GM12878 (cell line): Measurements from ENCODE around the gene OPCML. TPM values are rescaled to one million over a fixed set of nuclear protein-coding genes. Genes with fewer than 3 reads are reported as not detected.
A peak's percentile ranks its signal among the peaks of the same experiment; 100 is the strongest.

Source experiments
- ATAC-seq: fragments of 200-7000 bp; cut with Tn5 transposase; 3 replicates; pipeline ENCODE4 v1.9.1; 2020; ENCODE audit warnings: mild to moderate bottlenecking, moderate library complexity
- BruUV-seq: library from RNA; stranded (reverse); fragments of 400-500 nt; replicated peaks from 2 replicates; lab custom pipeline; 2021; lab: Mats Ljungman, UMichigan
- CTCF ChIA-PET: fragments of 300-600 bp; sonication (Branson Sonifier 250); formaldehyde crosslinking; extraction: SDS; loops from one replicate; lab custom pipeline; 2021; ENCODE audit warnings: inconsistent platforms; lab: Yijun Ruan, JAX
- POLR2A ChIA-PET: fragments of 350-600 bp; formaldehyde crosslinking; extraction: SDS; loops from one replicate; lab custom pipeline; 2021; ENCODE audit warnings: inconsistent platforms; lab: Charles Lee
- RAD21 ChIA-PET: fragments of 300-600 bp; sonication (Branson Sonifier 250); formaldehyde crosslinking; loops from one replicate; lab custom pipeline; 2023; ENCODE audit warnings: antibody characterized with exemption; ENCODE audit not compliant: unreplicated experiment; lab: Charles Lee
- SMC1A ChIA-PET: fragments of 300-600 bp; sonication (Branson Sonifier 250); formaldehyde crosslinking; loops from one replicate; lab custom pipeline; 2023; ENCODE audit not compliant: unreplicated experiment, uncharacterized antibody; lab: Charles Lee
- DNase-seq: peaks from one replicate; pipeline ENCODE4 v3.0.0-alpha.2; 2011; ENCODE audit warnings: low read depth, low spot score
- FAIRE-seq: peaks from 3 replicates; lab custom pipeline; 2011; peaks lifted over from hg19 to GRCh38; lab: Jason Lieb, UNC
- H2AFZ ChIP-seq: 2 replicates; pipeline ENCODE4 v1.6.0; 2011; ENCODE audit warnings: low read depth, low read length, control low read depth; ENCODE audit not compliant: control insufficient read depth
- H3K27ac ChIP-seq: 2 replicates; pipeline ENCODE4 v1.5.1; 2011; ENCODE audit warnings: control low read depth; ENCODE audit not compliant: control insufficient read depth, insufficient read depth
- H3K27me3 ChIP-seq, 2 experiments: replicated peaks in 1 of 2; 2 replicates each; pipeline versions ENCODE4 v1.6.0 to v1.6.1; 2011; ENCODE audit warnings: low read length in 1 of 2; ENCODE audit not compliant: control insufficient read depth in 2 of 2, insufficient read depth in 2 of 2
- H3K36me3 ChIP-seq, 2 experiments: 2 replicates each; pipeline ENCODE4 v1.5.1; 2011; ENCODE audit warnings: low read length in 1 of 2; ENCODE audit not compliant: control insufficient read depth in 2 of 2, insufficient read depth in 2 of 2
- H3K4me1 ChIP-seq: 2 replicates; pipeline ENCODE4 v1.6.1; 2011; ENCODE audit warnings: mild to moderate bottlenecking, low read length, moderate library complexity, mixed read lengths; ENCODE audit not compliant: control insufficient read depth, insufficient read depth
- H3K4me2 ChIP-seq: 2 replicates; pipeline ENCODE4 v1.6.0; 2011; ENCODE audit warnings: control low read depth; ENCODE audit not compliant: control insufficient read depth, insufficient read depth
- H3K4me3 ChIP-seq: fragments of 200-600 bp; sonication (generic); 2 replicates; pipeline ENCODE4 v1.5.1; 2016
- H3K79me2 ChIP-seq: 2 replicates; pipeline ENCODE4 v1.6.0; 2011; ENCODE audit warnings: low read length; ENCODE audit not compliant: control insufficient read depth, insufficient read depth
- H3K9ac ChIP-seq: 2 replicates; pipeline ENCODE4 v1.8.0; 2011; ENCODE audit warnings: low read length, control low read depth, mixed read lengths; ENCODE audit not compliant: control insufficient read depth, insufficient read depth
- H3K9me3 ChIP-seq: replicated peaks from 3 replicates; pipeline ENCODE4 v1.5.1; 2011; ENCODE audit warnings: mild to moderate bottlenecking, low read length; ENCODE audit not compliant: control insufficient read depth, insufficient read depth
- H4K20me1 ChIP-seq: 2 replicates; pipeline ENCODE4 v1.6.0; 2011; ENCODE audit not compliant: control insufficient read depth, insufficient read depth
- ATF7 ChIP-seq: fragments of 450-650 bp; IDR thresholded peaks from 2 replicates; pipeline ENCODE4 v1.6.1; 2016; ENCODE audit warnings: low read depth, mild to moderate bottlenecking
- BACH1 ChIP-seq: fragments of 450-650 bp; IDR thresholded peaks from 2 replicates; pipeline ENCODE4 v1.6.1; 2017; ENCODE audit warnings: mild to moderate bottlenecking, borderline replicate concordance
- BHLHE40 ChIP-seq, 2 experiments: fragments of 450-650 bp in 1 of 2; IDR thresholded peaks; 2 replicates each; pipeline ENCODE4 v1.6.1; 2011 to 2017; ENCODE audit warnings: low read depth in 2 of 2, borderline replicate concordance in 1 of 2, improper control_type of control experiment in 1 of 2, low read length in 1 of 2, mild to moderate bottlenecking in 1 of 2
- FOS ChIP-seq: IDR thresholded peaks from 3 replicates; pipeline ENCODE4 v1.6.1; 2011; ENCODE audit warnings: borderline replicate concordance; ENCODE audit not compliant: insufficient read length; ENCODE audit errors: extremely low read depth
- MLLT1 ChIP-seq: fragments of 450-650 bp; IDR thresholded peaks from 2 replicates; pipeline ENCODE4 v1.6.1; 2016; ENCODE audit warnings: mild to moderate bottlenecking
- SREBF1 ChIP-seq: IDR thresholded peaks from 2 replicates; pipeline ENCODE4 v1.6.1; 2012; ENCODE audit warnings: mild to moderate bottlenecking, low read length
- SREBF2 ChIP-seq: IDR thresholded peaks from 2 replicates; pipeline ENCODE4 v1.6.1; 2012; ENCODE audit warnings: mild to moderate bottlenecking, low read length
- TAF1 ChIP-seq: IDR thresholded peaks from 2 replicates; pipeline ENCODE4 v1.6.1; 2011; ENCODE audit warnings: mild to moderate bottlenecking, low read depth, low read length, borderline replicate concordance
- TCF7 ChIP-seq: IDR thresholded peaks from 2 replicates; pipeline ENCODE4 v1.6.1; 2014; ENCODE audit warnings: antibody characterized with exemption, borderline replicate concordance
- ZBED1 ChIP-seq: IDR thresholded peaks from 2 replicates; pipeline ENCODE4 v1.6.1; 2016; ENCODE audit warnings: borderline replicate concordance
- ZNF592 ChIP-seq: fragments of 450-650 bp; IDR thresholded peaks from 2 replicates; pipeline ENCODE4 v1.6.1; 2017; ENCODE audit warnings: mild to moderate bottlenecking, moderate library complexity
- ZZZ3 ChIP-seq: IDR thresholded peaks from 2 replicates; pipeline ENCODE4 v1.6.1; 2011; ENCODE audit warnings: low read depth; ENCODE audit not compliant: control insufficient read depth, insufficient read length
- WGBS: methylation state at CpG from one replicate; pipeline ENCODE4 v1.1.6; 2016; ENCODE audit warnings: low lambda C conversion rate; ENCODE audit not compliant: insufficient replicate concordance, insufficient coverage; ENCODE audit errors: missing lambda C conversion rate; 5-methylcytosine and 5-hydroxymethylcytosine counted together
- in situ Hi-C: fragments of 300-500 bp; cut with MboI; formaldehyde crosslinking; loops from 9 replicates; pipeline ENCODE4 v1.14.3; 2018; ENCODE audit warnings: mixed read lengths
- intact Hi-C: fragments of 100-400 bp; cut with micrococcal nuclease; formaldehyde crosslinking; loops from one replicate; pipeline ENCODE4 v1.14.2; 2022; ENCODE audit not compliant: unreplicated experiment
- polyA plus RNA-seq, 11 experiments: library from polyadenylated mRNA; depleted of rRNA in 4 of 11; unstranded in 6 of 11; stranded (reverse) in 5 of 11; fragments of >200 nt; fragmentation: Nextera tagmentation in 4 of 11; fragmentation: Illumina TruSeq in 1 of 11; extraction: Ambion mirVana in 4 of 11; extraction: Trizol in 1 of 11; gene quantifications; 1 replicate in 1 of 11; 2 replicates in 10 of 11; pipeline versions ENCODE4 v1.2.1 to v1.2.3, GENCODE V29; 2011 to 2016; ENCODE audit warnings: inconsistent platforms in 2 of 11, missing spikeins in 2 of 11, low read depth in 1 of 11
- total RNA-seq, 4 experiments: library from RNA; depleted of rRNA in 3 of 4; stranded (reverse); fragments of >200 nt in 3 of 4; fragmentation: Illumina TruSeq in 1 of 4; extraction: Trizol in 1 of 4; gene quantifications; 2 replicates each; pipeline versions ENCODE4 v1.2.1 to v1.2.3, GENCODE V29; 2013 to 2021

Gene OPCML
- total and polyA plus RNA-seq, 10 of the 15 experiments (the other 5 are each of a cell fraction or from before 2014, with no cell fraction given), result 0.84 TPM; not detected in 9

- Histone ChIP-seq H3K36me3 (no peaks in the 10 kb centered on the region), H3K4me1 (no peaks in the 10 kb centered on the region), H3K27me3 (no peaks in the 10 kb centered on the region), H3K27ac (no peak overlapping the region), H3K9me3 (no peaks in the 10 kb centered on the region), H3K4me3 (no peak overlapping the region), H3K4me2 (no peak overlapping the region), H3K9ac (no peak overlapping the region), H2AFZ (no peak overlapping the region), H4K20me1 (no peaks in the 10 kb centered on the region), H3K79me2 (no peaks in the 10 kb centered on the region)
- no TSS peak for BruUV-seq
- ChIA-PET SMC1A (interaction anchor here (0.9 kb wide), 1 partner anchor 15 kb away, joined by 3 read pairs; no protein-coding TSS in a partner anchor), CTCF (no interaction called here), RAD21 (no interaction called here), POLR2A (no interaction called here)
- FAIRE-seq (no peak), ATAC-seq (no peak), DNase-seq (no peak)
- WGBS, result 38% methylated on average over 14 of the region's 14 CpGs
- TF ChIP-seq ATF7, result no peak
- peak in 1 of 2 experiments; percentile 14; a peak in 1 of 4 replicates for TF ChIP-seq BHLHE40 (IDR thresholded peaks at IDR 0.05; ENCODE audit: borderline replicate concordance in 1 of 2, low read depth in 2 of 2, low read length in 1 of 2)
- no peak for TF ChIP-seq ZBED1
- TF ChIP-seq TAF1, result no peak
- no peak for TF ChIP-seq TCF7
- TF ChIP-seq FOS, result no peak
- in situ Hi-C loops, result no loop called here
- intact Hi-C loops, result no loop called here
These were observed 630.4 kb downstream of the OPCML start for GRCh38 chr11:132901638-132902471.

- whole genome bisulfite sequencing, result 35% methylated on average over 2 of the region's 2 CpGs
- no peak for FAIRE-seq
- TF ChIP-seq ZNF592 (no peak), ZZZ3 (no peak), SREBF2 (no peak), BACH1 (no peak), MLLT1 (no peak), SREBF1 (no peak)
These were observed 633.6 kb downstream of the OPCML start for GRCh38 chr11:132898676-132899075.

More at GRCh38 chr11:132898676-132899075, 633.6 kb downstream of the OPCML start:
- no peaks in the 10 kb centered on the region for H3K36me3 ChIP-seq
- H3K4me1 ChIP-seq, result no peaks in the 10 kb centered on the region
- H3K27me3 ChIP-seq, result no peaks in the 10 kb centered on the region
- H3K27ac ChIP-seq, result no peak overlapping the region
- ChIA-PET CTCF (no interaction called here), POLR2A (no interaction called here), SMC1A (no interaction called here), RAD21 (no interaction called here)
- H3K9ac ChIP-seq, result no peak overlapping the region
- H2AFZ ChIP-seq, result no peak overlapping the region
- H4K20me1 ChIP-seq, result no peaks in the 10 kb centered on the region
- in situ Hi-C loops, result no loop called here
- H3K4me3 ChIP-seq, result no peak overlapping the region
- no TSS peak for BruUV-seq
- H3K4me2 ChIP-seq, result no peak overlapping the region
- no peaks in the 10 kb centered on the region for H3K9me3 ChIP-seq
- ATAC-seq (no peak), DNase-seq (no peak)
- no peaks in the 10 kb centered on the region for H3K79me2 ChIP-seq
- intact Hi-C loops, result no loop called here
